ENCODE results near the gene GALNT17. TPM values are rescaled to one million over a fixed set of nuclear protein-coding genes. Genes with fewer than 3 reads are reported as not detected.

The GALNT17 gene
- total RNA-seq, 2 donors from 2014 or later: 0.82 to 4.0 TPM

- no peak overlapping the region for H3K27ac ChIP-seq
- H3K9me3 ChIP-seq: no peaks in the 10 kb centered on the region
- H3K4me3 ChIP-seq: no peak overlapping the region
- no peak for DNase-seq (ENCODE audit: low spot score)
- no peaks in the 10 kb centered on the region for H3K4me1 ChIP-seq
- H3K36me3 ChIP-seq: no peaks in the 10 kb centered on the region
- H3K27me3 ChIP-seq: no peaks in the 10 kb centered on the region
- TF ChIP-seq CTCF (IDR thresholded peaks at IDR 0.05): no peak
Measured at GRCh38 chr7:71527213-71527612, 395.3 kb downstream of the GALNT17 start.

- DNase-seq (ENCODE audit: low spot score): no peak
- no peaks in the 10 kb centered on the region for H3K27me3 ChIP-seq
- H3K4me3 ChIP-seq: no peak overlapping the region
- no peaks in the 10 kb centered on the region for H3K36me3 ChIP-seq
- no peaks in the 10 kb centered on the region for H3K4me1 ChIP-seq
- H3K27ac ChIP-seq: no peak overlapping the region
- no peak for TF ChIP-seq CTCF (IDR thresholded peaks at IDR 0.05)
- no peaks in the 10 kb centered on the region for H3K9me3 ChIP-seq
Measured at GRCh38 chr7:71535616-71536015, 403.7 kb downstream of the GALNT17 start.

GRCh38 chr7:71538210-71538609 is 406.3 kb downstream of the GALNT17 start:
- Histone ChIP-seq H3K4me1 (no peaks in the 10 kb centered on the region), H3K9me3 (no peaks in the 10 kb centered on the region), H3K4me3 (no peak overlapping the region), H3K27me3 (no peaks in the 10 kb centered on the region), H3K27ac (no peak overlapping the region), H3K36me3 (no peaks in the 10 kb centered on the region)
- DNase-seq (ENCODE audit: low spot score): no peak
- TF ChIP-seq CTCF (IDR thresholded peaks at IDR 0.05): no peak

- DNase-seq (ENCODE audit: low spot score): no peak
- H3K9me3 ChIP-seq: no peaks in the 10 kb centered on the region
- no peak overlapping the region for H3K27ac ChIP-seq
- H3K4me3 ChIP-seq: no peak overlapping the region
- H3K4me1 ChIP-seq: no peaks in the 10 kb centered on the region
- H3K36me3 ChIP-seq: no peaks in the 10 kb centered on the region
- H3K27me3 ChIP-seq: no peaks in the 10 kb centered on the region
- TF ChIP-seq CTCF (IDR thresholded peaks at IDR 0.05): no peak
Measured at GRCh38 chr7:71539615-71540014, 407.7 kb downstream of the GALNT17 start.

GRCh38 chr7:71541707-71542353 is 409.9 kb downstream of the GALNT17 start:
- Histone ChIP-seq H3K4me1 (no peaks in the 10 kb centered on the region), H3K27me3 (no peaks in the 10 kb centered on the region), H3K27ac (no peak overlapping the region), H3K9me3 (no peaks in the 10 kb centered on the region), H3K4me3 (no peak overlapping the region), H3K36me3 (no peaks in the 10 kb centered on the region)
- no peak for TF ChIP-seq CTCF (IDR thresholded peaks at IDR 0.05)
- DNase-seq (ENCODE audit: low spot score): no peak

GRCh38 chr7:71543396-71543795 is 411.5 kb downstream of the GALNT17 start:
- no peaks in the 10 kb centered on the region for H3K9me3 ChIP-seq
- no peak for DNase-seq (ENCODE audit: low spot score)
- H3K4me1 ChIP-seq: no peaks in the 10 kb centered on the region
- no peak overlapping the region for H3K27ac ChIP-seq
- no peak for TF ChIP-seq CTCF (IDR thresholded peaks at IDR 0.05)
- no peaks in the 10 kb centered on the region for H3K36me3 ChIP-seq
- no peaks in the 10 kb centered on the region for H3K27me3 ChIP-seq
- H3K4me3 ChIP-seq: no peak overlapping the region
